Aorta (tissue), 5 donors: ENCODE data around the gene SCYGR2. TPM values are rescaled to one million over a fixed set of nuclear protein-coding genes. Genes with fewer than 3 reads are reported as not detected.

Experiments
- ATAC-seq: fragments of 200-7000 bp; cut with Tn5 transposase; one replicate; pipeline ENCODE4 v1.9.1; 2022; ENCODE audit warnings: moderate library complexity; ENCODE audit not compliant: low FRiP score
- DNase-seq, 2 donors: peaks; one replicate each; pipeline ENCODE4 v3.0.0-alpha.2; 2020
- H3K27ac ChIP-seq, 2 donors: one replicate each; pipeline ENCODE4 v1.5.1; 2013; ENCODE audit warnings: low read length in 2 of 2, mild to moderate bottlenecking in 2 of 2, moderate library complexity in 2 of 2, control low read depth in 1 of 2, inconsistent platforms in 1 of 2, low read depth in 1 of 2
- H3K27me3 ChIP-seq, 2 donors: one replicate each; pipeline ENCODE4 v1.6.1; 2013; ENCODE audit warnings: control low read depth in 1 of 2, low read length in 1 of 2, mild to moderate bottlenecking in 1 of 2, moderate library complexity in 1 of 2; ENCODE audit not compliant: insufficient read depth in 2 of 2, control insufficient read depth in 1 of 2
- H3K36me3 ChIP-seq, 2 donors: one replicate each; pipeline ENCODE4 v1.6.1; 2013; ENCODE audit warnings: control low read depth in 1 of 2, low read length in 1 of 2, mild to moderate bottlenecking in 1 of 2; ENCODE audit not compliant: insufficient read depth in 2 of 2, control insufficient read depth in 1 of 2
- H3K4me1 ChIP-seq, 2 donors: one replicate each; pipeline ENCODE4 v1.6.1; 2013; ENCODE audit warnings: low read length in 2 of 2, control low read depth in 1 of 2, mild to moderate bottlenecking in 1 of 2, moderate library complexity in 1 of 2; ENCODE audit not compliant: insufficient read depth in 2 of 2, control insufficient read depth in 1 of 2
- H3K4me3 ChIP-seq, 2 donors: one replicate each; pipeline ENCODE4 v1.5.1; 2013; ENCODE audit warnings: low read length in 2 of 2, control low read depth in 1 of 2, mild to moderate bottlenecking in 1 of 2
- H3K9me3 ChIP-seq: one replicate; pipeline ENCODE4 v1.6.1; 2013; ENCODE audit warnings: mild to moderate bottlenecking, low read length; ENCODE audit not compliant: control insufficient read depth
- WGBS, 2 donors: extraction: QIAGEN DNeasy Blood & Tissue Kit; methylation state at CpG; one replicate each; pipeline ENCODE4 v1.1.7; 2013; 5-methylcytosine and 5-hydroxymethylcytosine counted together
- intact Hi-C, 2 donors: fragments of 100-400 bp; cut with DNase I; formaldehyde crosslinking; loops; one replicate each; pipeline versions ENCODE4 v1.14.2 to v1.15.0; 2022
- polyA plus RNA-seq, 2 donors: library from polyadenylated mRNA; stranded (reverse); fragments of 200-250 nt; gene quantifications; one replicate each; pipeline ENCODE4 v1.2.3, GENCODE V29; 2013
- total RNA-seq, 2 donors: library from RNA; stranded (reverse); fragmentation: NEBNext Ultra II Directional; extraction: Animal tissue kit (Norgen Biotek cat#: 25700); gene quantifications; one replicate each; pipeline ENCODE4 v1.2.1, GENCODE V29; 2021
- donor health status: healthy with polysubstance abuse.
- donor health status: Bipolar disorder and iron deficiency.
- donor health status: DM: no; HTN: no; CAD: no.
- donor health status: DM: no; HTN: no; CAD: no.
- donor health status: DM: yes; HTN: yes; CAD: no.

Gene SCYGR2
- total and polyA plus RNA-seq, 4 donors, result not detected

- ATAC-seq (no peak), DNase-seq (no peak)
- H3K27ac ChIP-seq, result no peak overlapping the region
- H3K9me3 ChIP-seq, result no peaks in the 10 kb centered on the region
- H3K36me3 ChIP-seq, result no peaks in the 10 kb centered on the region
- no peak overlapping the region for H3K4me3 ChIP-seq
- H3K4me1 ChIP-seq, result no peaks in the 10 kb centered on the region
- no peaks in the 10 kb centered on the region for H3K27me3 ChIP-seq
- intact Hi-C loops, result no loop called here
- WGBS, 2 donors, result 85 to 86% methylated on average over 6 of the region's 6 CpGs
These were observed 34.1 kb downstream of the SCYGR2 start for GRCh38 chr2:227632827-227633226.

- intact Hi-C loops, result no loop called here
- Histone ChIP-seq H3K27me3 (no peaks in the 10 kb centered on the region), H3K36me3 (no peaks in the 10 kb centered on the region), H3K4me3 (no peak overlapping the region), H3K27ac (no peak overlapping the region), H3K9me3 (no peaks in the 10 kb centered on the region), H3K4me1 (no peaks in the 10 kb centered on the region)
- DNase-seq, result no peak
- 44 to 46% methylated on average over 3 of the region's 3 CpGs for WGBS, 2 donors
- ATAC-seq, result no peak
These were observed 35.5 kb downstream of the SCYGR2 start for GRCh38 chr2:227634201-227634600.

DNA sequence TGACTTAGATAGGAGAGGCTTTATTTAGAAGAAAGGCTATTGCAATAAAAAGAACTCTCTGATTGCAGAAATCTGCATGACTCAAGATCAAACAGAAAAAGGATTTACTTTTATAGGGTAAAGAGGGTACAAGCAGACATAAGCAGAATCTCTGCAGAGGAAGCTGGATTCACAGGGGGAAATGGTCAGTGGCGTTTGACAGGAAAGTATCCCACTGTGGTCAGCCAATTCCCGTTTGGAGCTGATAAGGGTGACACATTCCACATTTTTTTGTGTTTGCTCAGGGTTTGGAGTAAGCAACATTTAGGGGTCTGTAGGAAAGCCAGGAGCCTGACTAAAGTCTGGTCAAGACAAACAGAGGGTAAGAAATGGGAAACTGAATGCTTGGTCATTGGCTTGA, 44.0 kb downstream of the SCYGR2 start:
- no peaks in the 10 kb centered on the region for H3K4me1 ChIP-seq
- H3K36me3 ChIP-seq, result no peaks in the 10 kb centered on the region
- H3K9me3 ChIP-seq, result no peaks in the 10 kb centered on the region
- H3K27me3 ChIP-seq, result no peaks in the 10 kb centered on the region
- intact Hi-C loops, result no loop called here
- 9 to 19% methylated on average over 2 of the region's 2 CpGs for WGBS, 2 donors
- DNase-seq (no peak), ATAC-seq (no peak)
- H3K27ac ChIP-seq, result no peak overlapping the region
- H3K4me3 ChIP-seq, result no peak overlapping the region

DNA sequence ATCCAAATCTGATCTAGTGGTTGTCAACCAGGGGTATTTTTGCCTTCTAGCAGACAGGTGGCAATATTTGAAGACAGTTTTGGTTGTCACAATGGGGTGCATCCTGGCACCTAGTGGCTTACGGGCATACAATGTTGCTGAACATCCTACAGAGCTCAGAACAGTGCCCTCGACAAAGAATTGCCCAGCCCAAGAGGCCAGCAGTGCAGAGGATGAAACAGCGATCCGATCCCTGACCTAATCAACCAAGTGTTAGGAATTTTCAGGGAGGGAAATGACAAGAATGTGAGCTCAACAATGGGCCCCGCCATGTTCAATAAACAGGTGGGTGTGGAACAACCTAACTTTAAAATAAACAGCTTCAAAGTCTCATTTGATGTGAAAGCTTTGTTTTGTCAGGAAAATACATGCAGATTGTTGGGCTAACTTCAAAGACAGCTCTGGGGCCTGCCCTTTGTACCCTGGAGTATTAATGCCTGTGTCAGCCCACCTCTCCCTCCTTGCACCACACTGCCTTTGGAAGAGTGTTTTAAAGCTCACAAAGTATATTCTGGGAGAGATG, 45.4 kb downstream of the SCYGR2 start:
- no peaks in the 10 kb centered on the region for H3K27me3 ChIP-seq
- ATAC-seq (no peak), DNase-seq (no peak)
- H3K9me3 ChIP-seq, result no peaks in the 10 kb centered on the region
- H3K4me1 ChIP-seq, result no peaks in the 10 kb centered on the region
- no peaks in the 10 kb centered on the region for H3K36me3 ChIP-seq
- 73 to 85% methylated on average over 5 of the region's 5 CpGs for WGBS, 2 donors
- intact Hi-C loops, result no loop called here
- H3K27ac ChIP-seq, result no peak overlapping the region
- H3K4me3 ChIP-seq, result no peak overlapping the region

Other genes starting within 250 kb of the SCYGR2 start
- not detected for gene TM4SF20, start 219.6 kb upstream of the SCYGR2 start, total RNA-seq
- 10 to 100 TPM in 1 of 2 donors, not detected in 1; 25.0 TPM for gene TM4SF20, start 219.6 kb upstream of the SCYGR2 start, polyA plus RNA-seq
- not detected for gene SCYGR1, start 210.9 kb upstream of the SCYGR2 start, total RNA-seq
- gene SCYGR1, start 210.9 kb upstream of the SCYGR2 start, polyA plus RNA-seq, result not detected
- 10 to 100 TPM; 81.3 to 82.9 TPM for gene AGFG1, start 126.7 kb upstream of the SCYGR2 start, total RNA-seq
- gene AGFG1, start 126.7 kb upstream of the SCYGR2 start, polyA plus RNA-seq, result 10 to 100 TPM; 27.0 to 30.8 TPM
- not detected for gene SCYGR3, start 15.9 kb downstream of the SCYGR2 start, total RNA-seq
- gene SCYGR3, start 15.9 kb downstream of the SCYGR2 start, polyA plus RNA-seq, result not detected
- gene SCYGR4, start 18.6 kb downstream of the SCYGR2 start, total RNA-seq, result not detected
- not detected for gene SCYGR4, start 18.6 kb downstream of the SCYGR2 start, polyA plus RNA-seq
- not detected for gene SCYGR5, start 67.9 kb downstream of the SCYGR2 start, total RNA-seq
- gene SCYGR5, start 67.9 kb downstream of the SCYGR2 start, polyA plus RNA-seq, result not detected
- gene SLC19A3, start 119.1 kb downstream of the SCYGR2 start, total RNA-seq, result 1 to 10 TPM; 2.8 to 5.1 TPM
- gene SLC19A3, start 119.1 kb downstream of the SCYGR2 start, polyA plus RNA-seq, result 1 to 10 TPM in 1 of 2 donors, under 1 TPM in 1; 0.63 to 1.0 TPM
- gene SCYGR6, start 125.9 kb downstream of the SCYGR2 start, total RNA-seq, result not detected
- gene SCYGR6, start 125.9 kb downstream of the SCYGR2 start, polyA plus RNA-seq, result not detected
- gene SCYGR7, start 129.4 kb downstream of the SCYGR2 start, total RNA-seq, result not detected
- gene SCYGR7, start 129.4 kb downstream of the SCYGR2 start, polyA plus RNA-seq, result not detected
- not detected for gene SCYGR8, start 147.0 kb downstream of the SCYGR2 start, total RNA-seq
- gene SCYGR8, start 147.0 kb downstream of the SCYGR2 start, polyA plus RNA-seq, result not detected
- gene CCL20, start 214.9 kb downstream of the SCYGR2 start, total RNA-seq, result under 1 TPM in 1 of 2 donors, not detected in 1; 0.45 TPM
- 1 to 10 TPM in 1 of 2 donors, under 1 TPM in 1; 0.23 to 5.5 TPM for gene CCL20, start 214.9 kb downstream of the SCYGR2 start, polyA plus RNA-seq